ENCODE data around the gene TMEM235. TPM values are rescaled to one million over a fixed set of nuclear protein-coding genes. Genes with fewer than 3 reads are reported as not detected.

The TMEM235 gene
- total RNA-seq, 2 experiments from 2014 or later = not detected

GRCh38 chr17:78204387-78205123 is 26.9 kb upstream of the TMEM235 start:
- no peak for DNase-seq
- POLR2A ChIA-PET = no interaction called here
- CTCF ChIA-PET = interaction anchor here (1.4 kb wide), 1 partner anchor 7 kb away, joined by 4 read pairs; no protein-coding TSS in a partner anchor
- no peaks in the 10 kb centered on the region for H3K27me3 Mint-ChIP-seq
- H3K36me3 Mint-ChIP-seq (ENCODE audit: low read depth) = no peaks in the 10 kb centered on the region
- H3K4me3 Mint-ChIP-seq = no peak overlapping the region
- H3K27ac Mint-ChIP-seq = no peak overlapping the region
- no peaks in the 10 kb centered on the region for H3K9me3 Mint-ChIP-seq
- no peaks in the 10 kb centered on the region for H3K4me1 Mint-ChIP-seq

DNA sequence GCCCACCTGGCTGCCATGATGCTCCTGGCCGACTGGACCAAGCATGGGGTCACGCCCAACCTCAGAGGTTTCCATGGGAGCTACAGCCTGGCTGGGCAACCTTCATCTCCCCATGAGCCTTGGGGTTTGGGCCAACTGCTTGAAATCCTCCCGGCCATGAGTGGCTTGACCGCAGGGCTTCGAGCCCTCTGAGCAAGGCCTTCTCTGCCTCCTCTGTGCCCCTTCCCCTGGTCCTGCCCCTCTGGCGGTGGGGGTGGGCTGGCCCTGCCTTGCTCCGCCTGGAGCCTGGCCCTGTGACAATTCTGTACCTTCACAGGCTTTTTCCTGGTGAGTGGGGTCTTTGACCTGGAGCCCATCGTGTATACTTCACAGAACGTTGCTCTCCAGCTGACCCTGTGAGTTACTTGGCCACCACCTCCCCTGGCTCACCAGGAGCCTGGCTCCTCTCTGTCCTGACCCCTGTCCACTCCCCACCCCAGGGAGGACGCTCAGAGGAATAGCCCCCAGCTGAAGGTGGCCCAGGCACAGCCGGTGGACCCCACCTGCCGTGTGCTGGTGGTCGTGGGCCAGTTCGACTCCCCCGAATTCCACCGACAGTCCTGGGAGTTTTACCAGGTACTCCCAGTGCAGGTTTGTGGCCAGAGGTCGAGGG is 26.2 kb upstream of the TMEM235 start:
- no peaks in the 10 kb centered on the region for H3K4me1 Mint-ChIP-seq
- no peaks in the 10 kb centered on the region for H3K36me3 Mint-ChIP-seq (ENCODE audit: low read depth)
- CTCF ChIA-PET = interaction anchor here (1.1 to 1.4 kb wide), 2 partner anchors 8 to 16 kb away, joined by 3 to 4 read pairs; no protein-coding TSS in a partner anchor
- no peaks in the 10 kb centered on the region for H3K27me3 Mint-ChIP-seq
- no peak overlapping the region for H3K27ac Mint-ChIP-seq
- no peak overlapping the region for H3K4me3 Mint-ChIP-seq
- POLR2A ChIA-PET = no interaction called here
- DNase-seq = no peak
- no peaks in the 10 kb centered on the region for H3K9me3 Mint-ChIP-seq

- DNase-seq = no peak
- Mint-ChIP-seq H3K4me1 (no peaks in the 10 kb centered on the region), H3K9me3 (no peaks in the 10 kb centered on the region), H3K36me3 (ENCODE audit: low read depth) (no peaks in the 10 kb centered on the region), H3K27ac (no peak overlapping the region), H3K4me3 (no peak overlapping the region), H3K27me3 (no peaks in the 10 kb centered on the region)
- CTCF ChIA-PET = interaction anchor here (1.1 kb wide), 1 partner anchor 17 kb away, joined by 3 read pairs; no protein-coding TSS in a partner anchor
- POLR2A ChIA-PET = no interaction called here
These were observed 25.1 kb upstream of the TMEM235 start for GRCh38 chr17:78206298-78206697.

- Mint-ChIP-seq H3K27me3 (no peaks in the 10 kb centered on the region), H3K4me3 (no peak overlapping the region), H3K27ac (no peak overlapping the region), H3K9me3 (no peaks in the 10 kb centered on the region), H3K36me3 (ENCODE audit: low read depth) (no peaks in the 10 kb centered on the region), H3K4me1 (no peaks in the 10 kb centered on the region)
- POLR2A ChIA-PET = no interaction called here
- no peak for DNase-seq
- CTCF ChIA-PET = interaction anchor here (0.6 to 1.1 kb wide), 2 partner anchors 15 to 41 kb away, joined by 3 read pairs; no protein-coding TSS in a partner anchor
These were observed 22.9 kb upstream of the TMEM235 start for GRCh38 chr17:78208486-78208885.

DNA sequence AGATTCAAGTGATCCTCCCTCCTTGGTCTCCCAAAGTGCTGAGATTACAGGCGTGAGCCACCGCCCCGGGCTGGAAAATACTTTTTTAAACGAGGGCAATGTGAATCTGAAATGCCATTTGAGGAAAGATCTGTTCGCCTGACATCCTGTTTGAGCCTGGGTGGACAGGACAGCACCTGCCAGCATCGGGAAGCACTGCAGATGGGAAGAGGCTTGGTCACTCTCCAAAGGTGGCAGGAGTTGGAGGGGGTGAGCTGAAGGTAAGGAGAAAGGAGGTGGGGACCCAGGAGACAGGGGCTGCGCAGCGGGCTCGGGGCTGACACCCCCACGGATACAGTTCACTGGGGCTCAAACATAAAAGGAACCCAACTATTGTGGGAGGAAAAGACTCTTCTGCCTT is 21.3 kb upstream of the TMEM235 start:
- ChIA-PET CTCF (no interaction called here), POLR2A (no interaction called here)
- H3K4me3 Mint-ChIP-seq = no peak overlapping the region
- peaks cover 8% of the 10 kb centered on the region for H3K4me1 Mint-ChIP-seq
- no peaks in the 10 kb centered on the region for H3K9me3 Mint-ChIP-seq
- no peak for DNase-seq
- no peak overlapping the region for H3K27ac Mint-ChIP-seq
- H3K27me3 Mint-ChIP-seq = no peaks in the 10 kb centered on the region
- peaks cover 5% of the 10 kb centered on the region for H3K36me3 Mint-ChIP-seq (ENCODE audit: low read depth)

DNA sequence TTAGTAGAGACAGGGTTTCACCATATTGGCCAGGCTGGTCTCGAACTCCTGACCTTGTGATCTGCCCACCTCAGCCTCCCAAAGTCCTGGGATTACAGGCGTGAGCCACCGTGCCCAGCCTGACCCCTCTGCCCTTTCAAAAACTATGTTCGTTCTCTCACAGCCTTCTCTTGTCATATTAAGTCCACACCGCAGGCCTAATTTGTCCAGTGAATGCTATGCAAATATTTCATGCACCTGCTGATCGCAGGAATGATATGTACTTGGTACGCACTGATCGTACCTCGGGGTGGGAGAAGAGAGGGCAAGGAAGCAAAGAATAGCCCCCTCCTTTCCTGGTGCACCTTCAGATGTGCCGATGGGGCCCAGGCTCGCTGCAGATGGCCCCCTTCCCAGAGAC is 20.4 kb upstream of the TMEM235 start:
- ChIA-PET CTCF (no interaction called here), POLR2A (no interaction called here)
- H3K27me3 Mint-ChIP-seq = no peaks in the 10 kb centered on the region
- H3K4me1 Mint-ChIP-seq = peaks cover 13% of the 10 kb centered on the region
- H3K9me3 Mint-ChIP-seq = no peaks in the 10 kb centered on the region
- H3K4me3 Mint-ChIP-seq = no peak overlapping the region
- H3K27ac Mint-ChIP-seq = no peak overlapping the region
- DNase-seq = no peak
- peaks cover 8% of the 10 kb centered on the region for H3K36me3 Mint-ChIP-seq (ENCODE audit: low read depth)

DNA sequence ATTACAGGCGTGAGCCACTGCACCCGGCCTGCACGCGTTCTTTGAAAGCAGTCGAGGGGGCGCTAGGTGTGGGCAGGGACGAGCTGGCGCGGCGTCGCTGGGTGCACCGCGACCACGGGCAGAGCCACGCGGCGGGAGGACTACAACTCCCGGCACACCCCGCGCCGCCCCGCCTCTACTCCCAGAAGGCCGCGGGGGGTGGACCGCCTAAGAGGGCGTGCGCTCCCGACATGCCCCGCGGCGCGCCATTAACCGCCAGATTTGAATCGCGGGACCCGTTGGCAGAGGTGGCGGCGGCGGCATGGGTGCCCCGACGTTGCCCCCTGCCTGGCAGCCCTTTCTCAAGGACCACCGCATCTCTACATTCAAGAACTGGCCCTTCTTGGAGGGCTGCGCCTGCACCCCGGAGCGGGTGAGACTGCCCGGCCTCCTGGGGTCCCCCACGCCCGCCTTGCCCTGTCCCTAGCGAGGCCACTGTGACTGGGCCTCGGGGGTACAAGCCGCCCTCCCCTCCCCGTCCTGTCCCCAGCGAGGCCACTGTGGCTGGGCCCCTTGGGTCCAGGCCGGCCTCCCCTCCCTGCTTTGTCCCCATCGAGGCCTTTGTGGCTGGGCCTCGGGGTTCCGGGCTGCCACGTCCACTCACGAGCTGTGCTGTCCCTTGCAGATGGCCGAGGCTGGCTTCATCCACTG is 17.3 kb upstream of the TMEM235 start, which contains the start of gene BIRC5:
BIRC5 (plus strand) TSS at position 238 of the 690 bp plus-strand sequence; CDS start at position 302, 64 bp downstream.
- peaks cover 23% of the 10 kb centered on the region for H3K36me3 Mint-ChIP-seq (ENCODE audit: low read depth)
- DNase-seq = peak; percentile 93
- H3K27me3 Mint-ChIP-seq = no peaks in the 10 kb centered on the region
- H3K9me3 Mint-ChIP-seq = no peaks in the 10 kb centered on the region
- POLR2A ChIA-PET = no interaction called here
- CTCF ChIA-PET = interaction anchor here (0.7 to 1.7 kb wide), 3 partner anchors 12 to 92 kb away, joined by 3 to 4 read pairs (median 3); no protein-coding TSS in a partner anchor
- H3K27ac Mint-ChIP-seq = peak within 1 kb of the TSS; percentile 95
- peak within 1 kb of the TSS; percentile 95 for H3K4me3 Mint-ChIP-seq
- H3K4me1 Mint-ChIP-seq = peaks cover 25% of the 10 kb centered on the region

DNA sequence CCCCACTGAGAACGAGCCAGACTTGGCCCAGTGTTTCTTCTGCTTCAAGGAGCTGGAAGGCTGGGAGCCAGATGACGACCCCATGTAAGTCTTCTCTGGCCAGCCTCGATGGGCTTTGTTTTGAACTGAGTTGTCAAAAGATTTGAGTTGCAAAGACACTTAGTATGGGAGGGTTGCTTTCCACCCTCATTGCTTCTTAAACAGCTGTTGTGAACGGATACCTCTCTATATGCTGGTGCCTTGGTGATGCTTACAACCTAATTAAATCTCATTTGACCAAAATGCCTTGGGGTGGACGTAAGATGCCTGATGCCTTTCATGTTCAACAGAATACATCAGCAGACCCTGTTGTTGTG is 16.7 kb upstream of the TMEM235 start:
- peaks cover 28% of the 10 kb centered on the region for H3K36me3 Mint-ChIP-seq (ENCODE audit: low read depth)
- peak overlapping the region; percentile 95 for H3K27ac Mint-ChIP-seq
- H3K4me3 Mint-ChIP-seq = peak overlapping the region; percentile 95
- H3K4me1 Mint-ChIP-seq = peaks cover 30% of the 10 kb centered on the region
- H3K27me3 Mint-ChIP-seq = no peaks in the 10 kb centered on the region
- ChIA-PET CTCF (interaction anchor here (0.7 to 1.7 kb wide), 3 partner anchors 13 to 36 kb away, joined by 3 to 4 read pairs (median 4); no protein-coding TSS in a partner anchor), POLR2A (no interaction called here)
- H3K9me3 Mint-ChIP-seq = no peaks in the 10 kb centered on the region
- no peak for DNase-seq

- CTCF ChIA-PET = interaction anchor here (0.7 to 1.1 kb wide), 2 partner anchors 37 to 43 kb away, joined by 3 read pairs; no protein-coding TSS in a partner anchor
These were observed 11.9 kb upstream of the TMEM235 start for GRCh38 chr17:78219396-78220150.

GRCh38 chr17:78223061-78223460 is 8.4 kb upstream of the TMEM235 start:
- CTCF ChIA-PET = interaction anchor here (0.6 to 1.4 kb wide), 4 partner anchors 15 to 30 kb away, joined by 3 to 4 read pairs (median 4); no protein-coding TSS in a partner anchor
- no peaks in the 10 kb centered on the region for H3K9me3 Mint-ChIP-seq
- H3K27ac Mint-ChIP-seq = peak overlapping the region; percentile 6
- H3K4me3 Mint-ChIP-seq = no peak overlapping the region
- H3K4me1 Mint-ChIP-seq = peaks cover 23% of the 10 kb centered on the region
- H3K27me3 Mint-ChIP-seq = peaks cover 4% of the 10 kb centered on the region
- peaks cover 58% of the 10 kb centered on the region for H3K36me3 Mint-ChIP-seq (ENCODE audit: low read depth)
- no peak for DNase-seq
- POLR2A ChIA-PET = no interaction called here

More at GRCh38 chr17:78219396-78220150, 11.9 kb upstream of the TMEM235 start:
- no peaks in the 10 kb centered on the region for H3K9me3 Mint-ChIP-seq
- no peak for DNase-seq
- H3K4me1 Mint-ChIP-seq = peaks cover 33% of the 10 kb centered on the region
- POLR2A ChIA-PET = no interaction called here
- H3K27ac Mint-ChIP-seq = no peak overlapping the region
- peaks cover 61% of the 10 kb centered on the region for H3K36me3 Mint-ChIP-seq (ENCODE audit: low read depth)
- no peak overlapping the region for H3K4me3 Mint-ChIP-seq
- H3K27me3 Mint-ChIP-seq = no peaks in the 10 kb centered on the region

GRCh38 chr17:78223765-78224164 is 7.7 kb upstream of the TMEM235 start:
- Mint-ChIP-seq H3K4me3 (no peak overlapping the region), H3K27ac (no peak overlapping the region), H3K27me3 (peaks cover 8% of the 10 kb centered on the region), H3K36me3 (ENCODE audit: low read depth) (peaks cover 55% of the 10 kb centered on the region), H3K9me3 (no peaks in the 10 kb centered on the region), H3K4me1 (peaks cover 21% of the 10 kb centered on the region)
- ChIA-PET POLR2A (interaction anchor here (0.7 kb wide), 1 partner anchor 15 kb away, joined by 6 read pairs; no protein-coding TSS in a partner anchor), CTCF (interaction anchor here (1.1 to 1.4 kb wide), 3 partner anchors 16 to 27 kb away, joined by 3 to 4 read pairs (median 4); no protein-coding TSS in a partner anchor)
- no peak for DNase-seq
